ENCODE results near the gene NFKBIE.

The NFKBIE gene

DNA sequence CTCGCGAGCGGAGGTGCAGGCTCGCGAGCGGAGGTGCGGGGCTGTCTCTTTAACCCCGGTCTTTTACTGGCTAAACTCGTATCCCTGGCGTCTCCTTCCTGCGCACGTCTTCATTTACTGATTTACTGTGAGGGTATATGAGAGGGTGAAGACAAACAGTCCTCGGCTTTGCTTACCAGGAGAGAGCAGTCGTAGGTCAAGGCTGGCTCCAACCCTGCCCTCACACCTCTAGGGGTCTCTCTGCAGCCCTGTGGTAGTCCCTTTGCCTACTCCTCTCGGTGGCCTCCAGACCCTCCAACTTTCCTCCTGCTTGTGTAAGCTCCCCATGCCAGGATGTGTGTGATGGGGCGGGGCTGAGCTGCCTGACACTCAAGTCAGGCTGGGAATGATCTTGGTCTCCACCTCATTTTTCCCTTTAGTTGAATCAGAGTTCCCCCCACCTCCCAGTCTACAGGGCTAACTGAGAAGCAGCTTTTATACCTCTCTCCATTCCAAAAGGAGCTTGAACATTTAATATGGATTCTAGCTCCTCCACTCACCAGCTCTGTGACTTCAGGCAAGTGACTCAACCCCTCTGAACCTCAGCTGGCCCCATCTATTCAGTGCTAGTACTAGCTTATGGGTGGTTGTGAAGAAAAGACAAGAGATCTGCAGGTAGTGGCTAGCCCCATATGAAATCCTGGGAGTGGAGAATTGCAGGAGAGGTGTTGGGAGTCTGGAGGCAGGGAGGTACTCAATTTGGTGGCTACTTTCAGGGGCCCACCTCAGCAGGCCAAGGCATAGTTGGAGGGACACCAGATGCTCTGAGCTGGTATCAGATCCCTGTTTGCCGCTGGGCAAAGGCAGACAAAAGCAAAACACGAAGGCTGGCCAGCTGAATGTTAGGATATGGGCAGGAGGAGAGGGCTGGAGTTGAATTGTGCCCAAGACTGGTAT lies 41.1 kb downstream of the NFKBIE start:
- DNase-seq: peak; percentile 34

DNA sequence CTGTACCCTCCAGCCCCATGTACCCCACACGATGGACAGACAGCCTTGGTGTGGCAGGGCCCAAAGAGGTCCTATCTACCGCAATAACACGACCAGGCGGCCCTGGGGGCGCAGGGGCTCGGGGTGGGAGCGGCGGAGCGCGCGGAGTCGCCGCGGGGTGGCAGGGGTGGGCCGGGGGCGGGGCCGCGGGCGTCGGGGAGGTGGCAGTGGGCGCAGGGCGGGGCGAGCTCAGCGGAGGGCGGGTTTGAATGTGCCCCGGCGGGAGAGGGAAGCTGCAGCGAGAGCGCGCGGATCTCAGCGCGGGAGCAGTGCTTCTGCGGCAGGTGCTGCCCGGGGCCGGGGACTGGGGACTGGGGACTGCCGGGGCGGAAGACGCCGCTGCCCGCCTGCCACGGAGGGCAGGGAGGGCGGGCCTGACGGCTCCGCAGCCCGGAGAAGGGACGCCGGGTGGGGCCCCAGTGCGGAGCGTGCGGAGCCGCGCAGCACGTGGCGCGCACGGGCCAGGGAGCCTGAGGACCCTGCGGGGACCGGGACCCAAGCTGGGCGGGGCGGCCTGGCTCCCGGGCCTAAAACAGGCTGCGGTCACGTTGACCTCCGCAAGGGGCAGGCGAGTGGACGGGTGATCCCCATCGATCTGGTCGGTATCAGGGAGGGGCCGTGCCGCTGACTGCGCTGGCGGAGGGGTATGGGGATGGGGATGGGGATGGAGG lies 41.9 kb downstream of the NFKBIE start, which contains the start of gene SLC29A1:
Gene SLC29A1 (plus strand): TSS at position 277 of the 710 bp plus-strand sequence. CDS start 3,719 bp downstream, outside the sequence.
- peak; percentile 84 for DNase-seq

GRCh38 chr6:44222486-44223318 lies 42.6 kb downstream of the NFKBIE start:
- no peak for DNase-seq

GRCh38 chr6:44221961-44222335 lies 43.4 kb downstream of the NFKBIE start:
- DNase-seq: no peak

DNA sequence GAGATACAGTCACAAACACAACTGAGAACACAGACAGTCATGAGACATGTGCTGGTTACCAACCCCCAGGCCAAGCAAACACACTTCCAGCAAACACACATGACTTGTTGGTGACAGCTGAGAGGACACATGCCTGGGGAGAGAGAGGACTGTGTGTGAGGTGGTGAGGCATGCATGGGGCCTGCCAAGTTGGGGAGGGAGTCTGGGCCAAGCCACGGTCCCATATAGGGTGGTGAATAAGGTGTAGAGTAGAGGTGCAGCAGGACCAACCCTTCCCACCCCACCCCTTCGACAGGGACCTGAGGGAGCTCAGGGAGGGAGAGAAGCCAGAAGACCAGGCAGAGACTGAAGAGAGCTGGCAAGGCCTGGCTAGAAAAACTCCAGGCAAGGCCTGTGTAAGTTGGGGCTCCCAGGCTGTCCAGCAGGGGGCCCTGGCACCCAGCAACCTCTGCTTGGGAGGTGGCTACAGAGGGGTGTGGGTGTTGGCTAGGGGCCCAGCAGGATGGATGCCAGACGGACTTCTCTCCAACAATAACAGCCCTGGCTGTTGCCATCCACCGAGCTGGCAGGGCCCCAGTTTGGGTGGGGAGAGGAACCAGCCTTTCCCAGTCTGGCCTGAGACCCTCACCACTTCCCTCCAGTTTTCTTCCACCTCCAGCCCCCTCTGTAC lies 43.9 kb downstream of the NFKBIE start:
- peak; percentile 92 for DNase-seq

DNA sequence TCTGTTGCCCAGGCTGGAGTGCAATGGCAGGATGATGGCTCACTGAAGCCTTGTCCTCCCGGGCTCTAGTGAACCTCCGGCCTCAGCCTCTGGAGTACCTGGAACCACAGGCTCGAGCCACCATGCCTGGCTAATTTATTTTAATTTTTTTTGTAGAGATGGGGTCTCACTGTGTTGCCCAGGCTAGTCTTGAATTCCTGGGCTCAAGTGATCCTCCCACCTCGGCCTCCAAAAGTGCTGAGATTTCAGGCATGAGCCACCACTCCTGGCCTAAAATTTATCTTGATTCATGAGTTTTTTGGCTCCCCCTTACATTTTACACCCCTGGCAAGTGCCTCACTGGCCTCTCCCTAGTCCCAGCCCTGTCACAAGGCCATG lies 44.4 kb downstream of the NFKBIE start:
- no peak for DNase-seq

- no peak for DNase-seq
These were observed 45.3 kb downstream of the NFKBIE start for GRCh38 chr6:44219815-44220784.

GRCh38 chr6:44219053-44219814 lies 46.1 kb downstream of the NFKBIE start:
- peak; percentile 94 for DNase-seq

DNA sequence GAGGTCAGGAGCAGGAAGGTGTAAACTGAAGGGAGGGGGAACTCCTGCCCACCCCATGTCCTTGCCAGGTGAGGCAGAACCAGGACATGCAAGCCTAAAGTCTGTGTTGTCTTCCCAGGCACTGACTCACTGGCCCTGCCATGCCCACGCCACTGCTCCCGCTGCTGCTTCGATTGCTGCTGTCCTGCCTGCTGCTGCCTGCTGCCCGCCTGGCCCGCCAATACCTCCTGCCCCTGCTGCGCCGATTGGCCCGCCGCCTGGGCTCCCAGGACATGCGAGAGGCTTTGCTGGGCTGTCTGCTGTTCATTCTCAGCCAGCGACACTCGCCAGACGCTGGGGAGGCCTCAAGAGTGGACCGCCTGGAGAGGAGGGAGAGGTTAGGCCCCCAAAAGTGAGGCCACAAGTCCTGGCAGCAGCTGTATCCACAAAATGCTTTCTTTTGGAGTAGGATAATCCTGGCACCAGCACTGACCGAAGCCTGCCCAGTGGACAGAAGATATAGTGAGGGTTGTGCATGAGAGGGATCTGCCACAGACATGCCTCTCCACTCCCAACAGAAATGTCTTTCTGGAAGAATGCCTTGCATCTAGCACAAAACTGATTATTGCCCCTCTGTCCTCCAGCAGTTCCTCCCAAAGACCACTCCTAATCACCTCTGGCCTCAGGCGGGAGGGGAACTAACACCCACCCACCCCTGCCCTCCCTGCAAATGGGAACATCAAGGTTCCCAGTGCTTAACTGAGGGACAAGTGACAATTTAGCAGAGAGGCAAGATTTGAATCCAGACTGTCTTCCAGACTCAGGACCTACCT lies 47.8 kb downstream of the NFKBIE start:
- DNase-seq: peak; percentile 83

DNA sequence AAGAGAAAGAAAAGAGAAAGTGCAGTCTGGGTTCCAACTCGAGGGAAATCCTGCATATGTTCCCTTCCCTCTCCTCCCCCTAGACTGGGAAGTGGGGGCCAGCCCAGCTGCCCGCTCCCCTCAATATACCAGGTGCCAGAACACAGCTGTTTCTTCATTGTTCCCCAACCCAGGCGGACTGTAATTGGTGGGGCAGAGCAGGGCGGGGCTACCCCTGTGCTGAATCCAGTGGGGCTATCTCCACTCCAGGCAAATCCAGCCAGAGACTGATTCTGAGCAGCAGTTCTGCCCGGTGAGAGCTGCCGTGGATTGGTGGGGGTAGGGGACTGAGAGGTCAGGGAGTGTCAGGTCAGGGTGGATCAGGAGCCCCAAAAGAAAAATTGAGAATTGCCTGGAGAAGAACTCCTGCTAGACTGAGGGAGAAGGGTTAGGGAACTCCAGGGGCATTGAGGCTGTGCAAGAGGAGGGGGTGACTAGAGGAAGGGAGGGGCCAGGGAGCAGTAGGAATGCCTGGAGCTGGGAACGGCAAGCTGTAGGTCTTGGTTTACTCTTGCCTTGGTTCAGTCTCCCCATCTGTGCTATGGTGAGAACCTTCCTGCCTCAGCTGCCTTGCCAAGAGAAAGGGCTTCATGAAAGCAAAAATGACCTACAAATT lies 48.5 kb downstream of the NFKBIE start, which contains the start of gene MYMX:
Gene MYMX (plus strand): TSS at position 250 of the 655 bp plus-strand sequence. CDS start 546 bp downstream, outside the sequence.
- peak; percentile 86 for DNase-seq

GRCh38 chr6:44214307-44214706 lies 51.0 kb downstream of the NFKBIE start:
- DNase-seq: no peak

DNA sequence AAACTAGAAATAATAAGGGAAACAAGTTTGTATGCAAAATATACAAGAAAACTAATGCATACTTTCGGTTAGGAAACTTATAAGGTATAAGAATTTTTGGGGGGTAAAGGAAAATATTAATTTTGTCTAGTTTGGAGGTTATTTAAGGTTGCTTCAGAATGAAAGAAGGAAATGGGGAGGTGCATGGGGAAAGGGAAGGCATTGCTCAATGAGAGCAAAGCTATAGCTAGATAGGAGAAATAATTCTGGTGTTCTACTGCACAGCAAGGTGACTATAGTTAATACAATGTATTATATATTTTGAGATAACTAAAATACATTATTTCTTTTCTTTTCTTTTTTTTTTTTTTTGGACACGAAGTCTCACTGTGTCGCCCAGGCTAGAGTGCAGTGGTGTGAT lies 54.1 kb downstream of the NFKBIE start:
- no peak for DNase-seq
